Neural cell (in vitro differentiated cells): ENCODE results near the gene ARMC2. TPM values are rescaled to one million over a fixed set of nuclear protein-coding genes. Genes with fewer than 3 reads are reported as not detected.

Experiments
- H2AFZ ChIP-seq: fragments of 200-600, 300-800 bp; sonication (generic), shearing (Covaris generic); 2 replicates; pipeline ENCODE4 v1.6.0; 2014; ENCODE audit warnings: low read depth, mild to moderate bottlenecking, antibody characterized with exemption, low read length, moderate library complexity
- H3F3A ChIP-seq: fragments of 200-600 bp; shearing (Covaris generic); 2 replicates; pipeline ENCODE4 v1.6.1; 2016; ENCODE audit warnings: mild to moderate bottlenecking, moderate library complexity, mixed read lengths, antibody characterized with exemption, low read length; ENCODE audit not compliant: insufficient read depth, poor library complexity, severe bottlenecking
- H3K27ac ChIP-seq: fragments of 200-600, 300-800 bp; sonication (generic), shearing (Covaris generic); 2 replicates; pipeline ENCODE4 v1.5.1; 2014; ENCODE audit warnings: mild to moderate bottlenecking, low read length, moderate library complexity
- H3K27me3 ChIP-seq: fragments of 300-800, 200-600 bp; sonication (generic), shearing (Covaris generic); 2 replicates; pipeline ENCODE4 v1.6.0; 2014; ENCODE audit warnings: mild to moderate bottlenecking, low read depth, low read length, moderate library complexity; ENCODE audit not compliant: insufficient read depth
- H3K36me3 ChIP-seq: fragments of 300-800, 200-600 bp; sonication (generic), shearing (Covaris generic); 2 replicates; pipeline ENCODE4 v1.5.1; 2014; ENCODE audit warnings: mild to moderate bottlenecking, antibody characterized with exemption, low read length, moderate library complexity; ENCODE audit not compliant: insufficient read depth
- H3K4me2 ChIP-seq: fragments of 300-800, 200-600 bp; sonication (generic), shearing (Covaris generic); 2 replicates; pipeline ENCODE4 v1.6.0; 2014; ENCODE audit warnings: mild to moderate bottlenecking, low read length
- H3K4me3 ChIP-seq: fragments of 300-800, 200-600 bp; sonication (generic), shearing (Covaris generic); 2 replicates; pipeline ENCODE4 v1.5.1; 2014; ENCODE audit warnings: mild to moderate bottlenecking, low read length, moderate library complexity
- H3K79me2 ChIP-seq: fragments of 200-600 bp; shearing (Covaris generic); replicated peaks from 2 replicates; pipeline ENCODE4 v1.6.0; 2014; ENCODE audit warnings: mild to moderate bottlenecking, low read length, moderate library complexity; ENCODE audit not compliant: insufficient read depth
- H3K9ac ChIP-seq: fragments of 300-800, 200-600 bp; sonication (generic), shearing (Covaris generic); 2 replicates; pipeline ENCODE4 v1.6.1; 2016; ENCODE audit warnings: mild to moderate bottlenecking, low read length, mixed read lengths
- H3K9me2 ChIP-seq: fragments of 200-600 bp; shearing (Covaris generic); 2 replicates; pipeline ENCODE4 v1.6.1; 2016; ENCODE audit warnings: mild to moderate bottlenecking, low read length, mixed read lengths; ENCODE audit not compliant: insufficient read depth
- H3K9me3 ChIP-seq: fragments of 200-600, 300-800 bp; sonication (generic), shearing (Covaris generic); 2 replicates; pipeline ENCODE4 v1.6.1; 2016; ENCODE audit warnings: mild to moderate bottlenecking, mixed run types, low read length, moderate library complexity, mixed read lengths
- H4K20me1 ChIP-seq: fragments of 200-600 bp; shearing (Covaris generic); 2 replicates; pipeline ENCODE4 v1.6.1; 2016; ENCODE audit warnings: mild to moderate bottlenecking, mixed run types; ENCODE audit not compliant: insufficient read depth
- EP300 ChIP-seq: fragments of 450-650 bp; conservative IDR thresholded peaks from 2 replicates; pipeline ENCODE4 v1.6.1; 2014; ENCODE audit warnings: antibody characterized with exemption, mild to moderate bottlenecking, moderate library complexity; ENCODE audit not compliant: poor library complexity, severe bottlenecking
- EZH2 ChIP-seq: fragments of 200-600, 300-800 bp; shearing (Covaris generic), sonication (generic); IDR thresholded peaks from 2 replicates; pipeline ENCODE4 v1.6.1; 2014; ENCODE audit warnings: antibody characterized with exemption, low read length, borderline replicate concordance, mild to moderate bottlenecking; ENCODE audit not compliant: insufficient read depth, poor library complexity, severe bottlenecking
- MXI1 ChIP-seq: fragments of 450-650 bp; conservative IDR thresholded peaks from 2 replicates; pipeline ENCODE4 v1.6.1; 2014; ENCODE audit warnings: antibody characterized with exemption, mild to moderate bottlenecking; ENCODE audit not compliant: poor library complexity, severe bottlenecking
- POLR2AphosphoS5 ChIP-seq: IDR thresholded peaks from 2 replicates; pipeline ENCODE4 v1.6.1; 2012
- RAD21 ChIP-seq: fragments of 450-650 bp; conservative IDR thresholded peaks from 2 replicates; pipeline ENCODE4 v1.6.1; 2014; ENCODE audit warnings: antibody characterized with exemption, mild to moderate bottlenecking, moderate library complexity
- REST ChIP-seq: IDR thresholded peaks from 2 replicates; pipeline ENCODE4 v1.6.1; 2012; ENCODE audit warnings: borderline replicate concordance
- SMC3 ChIP-seq: fragments of 450-650 bp; conservative IDR thresholded peaks from 2 replicates; pipeline ENCODE4 v1.6.1; 2014; ENCODE audit warnings: antibody characterized with exemption, mild to moderate bottlenecking, moderate library complexity; ENCODE audit not compliant: poor library complexity
- TAF1 ChIP-seq: IDR thresholded peaks from 2 replicates; pipeline ENCODE4 v1.6.1; 2012; ENCODE audit warnings: low read depth
- polyA plus RNA-seq: library from polyadenylated mRNA; depleted of rRNA; stranded (reverse); fragments of >200 nt; gene quantifications from 2 replicates; pipeline ENCODE4 v1.2.3, GENCODE V29; 2014
- TF ChIP-seq, protein P1 (sequence below): fragments of 450-650 bp; IDR thresholded peaks from 2 replicates; pipeline ENCODE4 v1.5.1; 2014; ENCODE audit warnings: antibody characterized with exemption, mild to moderate bottlenecking, moderate library complexity; ENCODE audit not compliant: poor library complexity, severe bottlenecking

ARMC2 gene
- polyA plus RNA-seq, 1 donor from 2014 or later, result 18.6 TPM

GRCh38 chr6:108845145-108845544 is 3.1 kb upstream of the ARMC2 start:
- H3K27me3 ChIP-seq, result no peaks in the 10 kb centered on the region
- H3K9me3 ChIP-seq, result no peaks in the 10 kb centered on the region
- H4K20me1 ChIP-seq, result no peaks in the 10 kb centered on the region
- H3K4me3 ChIP-seq, result no peak overlapping the region
- H3K9ac ChIP-seq, result no peak overlapping the region
- TF ChIP-seq EP300 (no peak), EZH2 (no peak), SMC3 (no peak), TAF1 (no peak), POLR2AphosphoS5 (no peak), RAD21 (no peak), REST (no peak)
- no peaks in the 10 kb centered on the region for H3K36me3 ChIP-seq
- no peaks in the 10 kb centered on the region for H3K9me2 ChIP-seq
- peaks cover 15% of the 10 kb centered on the region for H3K79me2 ChIP-seq
- H3F3A ChIP-seq, result no peaks in the 10 kb centered on the region
- H3K27ac ChIP-seq, result no peak overlapping the region
- no peak overlapping the region for H3K4me2 ChIP-seq
- no peak overlapping the region for H2AFZ ChIP-seq

DNA sequence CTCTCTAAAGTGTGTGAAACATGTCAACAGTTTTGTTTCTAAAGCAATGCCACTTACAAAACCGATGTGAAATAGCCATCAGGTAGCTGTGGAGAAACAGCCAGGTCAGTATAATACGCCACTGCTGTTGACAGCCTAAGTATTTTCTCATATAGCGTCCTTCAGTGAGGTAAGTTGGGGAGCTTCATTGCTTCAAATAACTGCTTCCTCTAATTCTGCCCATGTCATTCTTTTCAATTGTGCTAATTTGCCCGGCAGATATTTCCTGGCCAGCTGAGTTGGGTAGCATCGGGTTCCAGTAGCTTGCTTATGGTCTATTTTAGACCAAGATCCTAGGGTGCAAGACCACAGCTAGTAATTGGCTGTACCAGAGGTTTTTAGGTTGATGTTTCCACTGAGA is 2.1 kb upstream of the ARMC2 start:
- Histone ChIP-seq H3F3A (no peaks in the 10 kb centered on the region), H3K27me3 (no peaks in the 10 kb centered on the region), H4K20me1 (no peaks in the 10 kb centered on the region), H3K4me2 (no peak overlapping the region), H3K9me3 (no peaks in the 10 kb centered on the region), H3K79me2 (peaks cover 25% of the 10 kb centered on the region), H3K9me2 (no peaks in the 10 kb centered on the region), H2AFZ (no peak overlapping the region), H3K4me3 (no peak overlapping the region), H3K27ac (no peak overlapping the region), H3K36me3 (no peaks in the 10 kb centered on the region), H3K9ac (no peak overlapping the region)
- no peak for TF ChIP-seq RAD21
- TF ChIP-seq MXI1, result no peak
- no peak for TF ChIP-seq EP300
- TF ChIP-seq EZH2, result no peak
- no peak for TF ChIP-seq SMC3
- TF ChIP-seq TAF1, result no peak
- no peak for TF ChIP-seq POLR2AphosphoS5
- TF ChIP-seq, protein P1, sequence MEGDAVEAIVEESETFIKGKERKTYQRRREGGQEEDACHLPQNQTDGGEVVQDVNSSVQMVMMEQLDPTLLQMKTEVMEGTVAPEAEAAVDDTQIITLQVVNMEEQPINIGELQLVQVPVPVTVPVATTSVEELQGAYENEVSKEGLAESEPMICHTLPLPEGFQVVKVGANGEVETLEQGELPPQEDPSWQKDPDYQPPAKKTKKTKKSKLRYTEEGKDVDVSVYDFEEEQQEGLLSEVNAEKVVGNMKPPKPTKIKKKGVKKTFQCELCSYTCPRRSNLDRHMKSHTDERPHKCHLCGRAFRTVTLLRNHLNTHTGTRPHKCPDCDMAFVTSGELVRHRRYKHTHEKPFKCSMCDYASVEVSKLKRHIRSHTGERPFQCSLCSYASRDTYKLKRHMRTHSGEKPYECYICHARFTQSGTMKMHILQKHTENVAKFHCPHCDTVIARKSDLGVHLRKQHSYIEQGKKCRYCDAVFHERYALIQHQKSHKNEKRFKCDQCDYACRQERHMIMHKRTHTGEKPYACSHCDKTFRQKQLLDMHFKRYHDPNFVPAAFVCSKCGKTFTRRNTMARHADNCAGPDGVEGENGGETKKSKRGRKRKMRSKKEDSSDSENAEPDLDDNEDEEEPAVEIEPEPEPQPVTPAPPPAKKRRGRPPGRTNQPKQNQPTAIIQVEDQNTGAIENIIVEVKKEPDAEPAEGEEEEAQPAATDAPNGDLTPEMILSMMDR, result no peak
- TF ChIP-seq REST, result no peak
